HG03139 (cell line): Measurements from ENCODE around the gene PEMT.
A peak's percentile ranks its signal among the peaks of the same experiment; 100 is the strongest.
"Not testable (repeated sequence)": the region's sequence is repeated elsewhere in the genome, so short reads cannot be mapped to it uniquely, and the experiment has no call there.

Experiments
- ATAC-seq: cut with Tn5 transposase; IDR thresholded peaks from one replicate; pipeline ENCODE4 v1.9.1; 2021; ENCODE audit not compliant: unreplicated experiment

PEMT gene

GRCh38 chr17:17591355-17592298 is at the start of gene PEMT:
PEMT (minus strand) TSS chr17:17591708; CDS start chr17:17591626, 82 bp downstream.
- peak; percentile 89 for ATAC-seq

DNA sequence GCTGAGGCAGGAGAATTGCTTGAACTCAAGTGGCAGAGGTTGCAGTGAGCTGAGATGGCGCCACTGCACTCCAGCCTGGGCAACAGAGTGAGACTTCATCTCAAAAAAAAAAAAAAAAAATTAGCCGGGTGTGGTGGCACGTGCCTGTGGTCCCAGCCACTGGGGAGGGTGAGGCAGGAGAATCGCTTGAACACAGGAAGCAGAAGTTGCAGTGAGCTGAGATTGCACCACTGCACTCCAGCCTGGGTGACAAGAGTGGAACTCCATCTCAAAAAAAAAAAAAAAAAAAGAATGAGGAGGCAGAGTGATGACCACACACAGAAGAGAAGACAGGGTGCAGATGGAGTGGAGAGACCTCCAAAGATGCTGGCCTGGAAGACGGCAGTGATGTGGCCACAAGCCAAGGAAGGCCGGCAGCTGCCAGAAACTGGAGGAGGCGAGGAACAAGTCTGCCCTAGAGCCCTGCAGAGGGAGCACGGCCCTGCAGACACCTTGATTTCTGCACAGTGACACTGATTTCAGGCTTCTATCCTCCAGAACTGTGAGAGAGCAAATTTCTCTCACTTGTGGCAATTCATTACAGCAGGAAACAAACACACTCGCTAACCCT is 48.3 kb upstream of the PEMT start:
- not testable (repeated sequence) for ATAC-seq

DNA sequence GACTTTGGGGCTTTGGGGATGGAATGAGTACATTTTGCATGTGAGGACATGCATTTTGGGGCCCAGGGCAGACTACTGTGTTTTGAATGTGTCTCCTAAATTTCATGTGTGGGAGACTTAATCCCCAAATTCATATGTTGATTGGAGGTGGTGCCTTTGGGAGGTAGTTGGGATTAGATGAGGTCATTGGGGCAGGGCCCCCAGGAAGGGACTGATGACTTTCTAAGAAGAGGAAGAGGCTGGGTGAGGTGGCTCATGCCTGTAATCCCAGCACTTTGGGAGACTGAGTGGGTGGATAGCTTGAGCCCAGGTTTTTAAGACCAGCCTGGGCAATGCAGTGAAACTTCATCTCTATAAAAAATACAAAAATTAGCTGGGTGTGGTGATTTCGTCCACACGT is 47.0 kb upstream of the PEMT start:
- no peak for ATAC-seq

- no peak for ATAC-seq
Observed at GRCh38 chr17:17636272-17636885, 44.9 kb upstream of the PEMT start.

DNA sequence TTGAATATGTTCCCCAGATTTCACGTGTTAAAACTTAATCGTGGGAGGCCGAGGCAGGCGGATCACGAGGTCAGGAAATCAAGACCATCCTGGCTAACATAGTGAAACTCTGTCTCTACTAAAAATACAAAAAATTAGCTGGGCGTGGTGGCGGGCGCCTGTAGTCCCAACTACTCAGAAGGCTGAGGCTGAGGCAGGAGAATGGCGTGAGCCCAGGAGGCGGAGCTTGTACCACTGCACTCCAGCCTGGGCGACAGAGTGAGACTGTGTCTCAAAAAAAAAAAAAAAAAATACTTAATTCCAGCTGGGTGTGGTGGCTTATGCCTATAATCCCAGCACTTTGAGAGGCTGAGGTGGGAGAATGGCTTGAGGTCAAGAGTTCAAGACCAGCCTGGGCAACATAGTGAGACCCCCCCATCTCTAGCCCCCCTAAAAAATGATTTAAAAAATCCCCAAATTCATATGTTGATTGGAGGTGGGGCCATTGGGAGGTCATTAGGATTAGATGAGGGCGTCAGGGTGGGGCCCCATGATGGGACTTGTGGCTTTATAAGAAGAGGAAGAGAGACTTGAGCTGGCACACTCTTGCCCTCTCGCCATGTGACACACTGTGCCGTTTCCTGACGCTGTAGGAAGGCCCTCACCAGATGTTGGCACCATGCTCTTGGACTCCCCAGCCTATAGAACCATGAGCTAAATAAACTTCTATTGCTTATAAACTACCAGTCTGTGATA is 44.2 kb upstream of the PEMT start:
- not testable (repeated sequence) for ATAC-seq

GRCh38 chr17:17635126-17635525 is 43.6 kb upstream of the PEMT start:
- no peak for ATAC-seq

DNA sequence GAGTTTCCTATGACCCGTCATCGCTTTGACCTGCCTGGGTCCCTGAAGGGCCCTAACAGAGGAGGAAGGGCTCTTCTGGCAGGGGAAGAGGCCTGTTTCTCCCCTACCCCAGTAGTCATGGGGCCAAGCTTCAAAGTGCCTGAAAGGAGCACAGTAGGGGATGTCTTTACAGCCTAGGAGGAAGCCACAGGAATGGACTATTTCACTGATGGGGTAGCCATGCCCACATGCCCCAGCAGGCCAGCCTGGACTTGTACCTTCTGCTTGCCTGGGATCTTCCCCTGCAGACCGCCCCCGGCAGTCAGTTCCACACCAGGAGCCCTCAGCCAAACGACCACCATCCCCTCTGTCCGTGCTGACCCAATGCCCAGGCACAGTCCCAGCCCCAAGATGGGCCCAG is 41.8 kb upstream of the PEMT start:
- ATAC-seq: no peak

GRCh38 chr17:17632690-17633089 is 41.2 kb upstream of the PEMT start:
- not testable (repeated sequence) for ATAC-seq

GRCh38 chr17:17628388-17629008 is 37.0 kb upstream of the PEMT start:
- no peak for ATAC-seq

DNA sequence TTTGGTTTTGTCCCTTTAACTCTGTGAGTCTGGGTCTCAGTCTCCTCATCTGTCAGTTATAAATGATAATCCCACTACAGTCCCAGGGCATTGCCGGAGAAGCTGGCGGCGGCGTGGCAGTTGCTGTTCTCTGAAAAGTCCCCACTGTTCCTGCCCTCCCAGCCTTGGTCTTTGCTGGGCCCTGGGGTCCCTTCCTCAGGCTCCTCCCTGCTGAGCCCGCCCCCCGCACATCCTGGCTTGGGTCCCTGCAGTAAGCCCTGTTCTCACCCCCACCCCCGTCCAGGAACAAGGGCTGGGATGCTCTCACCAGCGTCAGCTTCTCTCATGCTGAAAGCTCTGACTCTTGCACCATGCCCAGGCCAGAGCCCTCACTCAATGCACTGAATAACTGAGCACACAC is 35.3 kb upstream of the PEMT start:
- no peak for ATAC-seq

DNA sequence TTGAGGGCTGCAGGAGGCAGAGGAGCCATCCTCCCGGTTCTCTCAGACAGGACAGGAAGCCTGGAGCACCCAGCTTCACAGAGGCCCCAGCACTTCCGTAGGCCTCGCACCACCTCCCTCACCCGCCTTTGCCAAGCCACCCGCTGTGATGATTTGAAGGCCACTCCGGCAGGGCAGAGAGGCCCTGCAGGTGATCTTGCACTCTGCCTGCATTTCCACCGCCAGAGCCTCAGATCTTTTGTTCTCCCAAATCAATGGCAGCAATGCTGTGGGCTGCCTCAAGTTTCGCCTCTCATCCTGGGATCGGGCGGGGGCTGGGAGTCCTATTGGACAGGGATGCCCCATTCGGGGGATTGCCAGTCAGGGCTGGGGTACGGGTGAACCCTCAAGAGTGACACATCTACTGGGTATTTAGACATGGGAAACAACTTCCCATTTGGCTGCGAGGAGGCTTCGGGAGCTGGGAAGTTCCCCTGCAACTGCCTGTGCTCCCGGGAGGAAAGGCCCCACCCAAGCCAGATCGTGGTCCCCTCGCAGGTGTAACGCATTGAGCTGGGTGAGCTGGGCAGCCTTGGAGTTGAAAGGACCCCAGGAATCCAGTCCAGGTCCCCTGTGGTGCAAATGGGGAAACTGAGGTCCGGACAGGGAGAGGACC is 34.8 kb upstream of the PEMT start:
- no peak for ATAC-seq

DNA sequence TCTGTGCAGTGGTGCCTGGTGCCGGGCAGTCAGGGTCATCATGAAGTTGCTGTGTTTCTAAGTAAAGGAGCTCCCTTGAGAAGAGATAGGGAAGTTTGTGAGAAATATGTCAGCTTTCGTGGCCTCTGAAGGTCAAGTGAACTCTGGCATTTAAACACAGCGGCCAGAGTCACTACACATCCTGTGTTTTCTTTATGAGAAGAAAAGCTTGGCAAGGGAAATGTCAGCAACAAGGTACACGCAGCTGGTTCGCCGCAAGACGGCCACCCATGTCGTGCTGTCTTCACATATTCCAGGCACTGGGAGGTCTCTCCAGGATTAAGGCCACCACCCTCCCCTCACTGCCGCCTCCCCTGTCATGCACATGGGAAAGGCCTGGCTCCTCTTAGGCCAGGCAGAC is 33.2 kb upstream of the PEMT start:
- no peak for ATAC-seq

DNA sequence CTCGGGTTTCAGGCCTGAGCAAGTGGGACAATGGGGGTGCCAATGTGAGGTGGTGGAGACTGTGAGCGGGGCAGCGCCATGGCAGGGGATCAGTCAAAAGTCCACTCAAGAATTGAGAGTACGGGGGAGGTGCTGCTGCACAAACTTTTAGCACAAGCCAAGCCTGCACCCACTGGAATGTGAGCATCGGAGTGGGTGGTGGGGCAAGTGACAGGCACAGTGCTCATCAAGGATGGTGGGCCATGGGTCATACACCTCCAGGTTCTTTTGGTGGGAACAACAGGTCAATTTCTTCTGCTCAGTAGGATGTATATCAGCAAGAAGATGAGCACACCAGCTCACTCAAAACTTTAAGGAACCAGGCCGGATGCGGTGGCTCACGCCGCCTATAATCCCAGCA is 32.4 kb upstream of the PEMT start:
- no peak for ATAC-seq

DNA sequence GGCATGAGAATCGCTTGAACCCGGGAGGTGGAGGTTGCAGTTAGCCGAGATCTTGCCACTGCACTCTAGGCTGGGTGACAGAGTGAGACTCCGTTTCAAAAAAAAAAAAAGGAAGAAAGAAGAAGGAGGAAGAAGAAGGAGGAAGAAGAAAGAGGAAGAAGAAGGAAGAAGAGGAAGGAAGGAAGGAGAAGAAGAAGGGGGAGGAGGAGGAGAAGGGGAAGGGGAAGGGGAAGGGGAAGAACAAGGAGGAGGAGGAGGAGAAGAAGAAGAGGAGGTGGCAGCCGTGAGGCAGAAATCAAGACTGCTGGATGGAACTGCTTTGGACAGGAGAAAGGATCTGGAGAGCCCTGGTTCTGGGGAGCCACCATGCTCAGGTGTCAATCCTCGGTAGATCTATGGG is 29.7 kb upstream of the PEMT start:
- ATAC-seq: no peak

DNA sequence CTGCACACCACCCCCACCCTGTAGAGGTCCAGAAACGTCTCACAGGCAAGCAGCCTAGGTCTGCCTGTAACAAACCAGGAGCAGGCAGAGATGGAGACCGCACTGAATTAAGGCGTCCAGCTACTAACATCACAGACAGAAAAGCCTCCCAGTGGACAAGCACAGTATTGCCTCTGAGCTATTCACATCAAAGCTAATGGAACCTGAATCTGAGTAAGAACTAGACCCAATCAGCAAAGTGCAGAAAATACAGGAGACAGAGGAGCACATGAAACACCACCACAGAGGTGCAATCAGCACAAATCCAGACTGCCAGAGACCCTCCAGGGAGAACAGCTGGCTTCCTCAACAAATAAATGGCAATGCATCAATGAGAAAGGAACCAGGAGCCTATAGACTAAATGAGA is 22.2 kb upstream of the PEMT start:
- ATAC-seq: peak; percentile 61

DNA sequence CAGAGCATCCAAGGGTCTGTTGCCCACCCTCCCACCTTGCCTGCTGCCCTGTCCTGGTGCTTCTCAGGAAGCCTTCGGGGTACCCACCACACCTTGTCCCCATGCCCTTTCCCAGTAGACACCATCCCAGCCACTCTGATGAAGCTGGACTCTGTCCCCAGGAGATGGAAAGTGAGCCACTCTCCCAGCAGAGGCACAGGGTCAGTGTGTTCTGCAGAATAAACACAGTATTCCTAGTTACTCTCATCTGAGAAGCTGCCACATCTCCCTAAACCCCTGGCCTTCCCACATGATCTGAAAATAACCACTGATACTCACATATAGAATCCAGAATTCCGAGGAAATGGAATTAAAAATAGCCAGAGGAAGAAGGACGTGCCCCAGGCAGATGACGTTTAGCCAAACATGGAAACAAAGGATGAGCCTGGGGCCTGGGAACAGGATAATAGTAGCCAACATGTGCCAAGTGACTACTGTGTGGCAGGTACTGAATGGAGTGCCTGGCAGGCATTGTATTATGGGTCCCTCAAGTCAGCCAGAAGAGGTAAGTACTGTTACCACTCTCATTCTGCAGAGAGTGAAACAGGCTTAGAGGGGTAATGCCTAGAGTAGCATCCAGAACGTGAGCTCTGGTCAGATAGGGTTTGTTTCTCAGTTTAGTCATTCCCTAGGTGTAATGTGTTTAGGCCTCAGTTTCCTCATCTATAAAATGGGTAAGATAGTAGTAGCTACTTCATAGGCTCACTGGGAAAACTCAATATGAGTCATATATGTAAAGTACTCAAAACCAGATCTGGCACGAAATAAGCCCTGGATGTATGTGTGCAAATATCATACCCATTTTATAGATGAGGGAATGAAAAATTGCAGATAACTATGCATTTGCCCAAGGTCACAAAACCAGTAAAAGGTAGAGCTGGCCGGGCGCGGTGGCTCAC is 20.8 kb upstream of the PEMT start:
- ATAC-seq: no peak

GRCh38 chr17:17609121-17609520 is 17.6 kb upstream of the PEMT start:
- ATAC-seq: no peak

DNA sequence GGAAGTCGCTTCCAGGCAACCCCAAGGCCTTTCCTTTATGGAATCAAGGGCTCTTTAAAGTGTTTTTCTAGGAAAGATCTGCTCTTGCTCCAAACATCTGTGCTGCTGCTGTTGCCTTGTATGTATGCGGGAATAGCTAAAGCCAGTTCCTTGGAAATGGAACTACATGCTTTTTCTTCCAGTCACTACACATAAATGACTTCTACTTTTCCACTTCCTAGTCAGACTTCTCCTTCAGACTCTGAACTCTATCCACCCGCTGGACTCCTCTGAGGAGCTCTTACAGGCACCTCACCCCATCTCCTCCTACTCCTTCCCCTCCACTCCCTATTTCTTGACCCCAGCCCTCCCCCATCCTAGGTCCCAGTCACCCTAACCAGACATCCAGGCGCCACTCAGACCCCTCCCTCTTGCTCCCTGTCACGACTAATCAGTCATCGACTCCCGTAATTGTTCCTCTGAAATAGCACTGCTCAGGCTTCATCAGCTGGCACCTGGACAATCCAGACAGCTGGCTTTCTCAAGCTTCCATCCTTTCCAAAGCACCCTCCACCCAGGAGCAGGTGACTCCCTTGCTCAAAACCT is 15.0 kb upstream of the PEMT start:
- ATAC-seq: no peak

- no peak for ATAC-seq
Observed at GRCh38 chr17:17605729-17606088, 14.2 kb upstream of the PEMT start.
